ENCODE measurements around the gene MAST2. TPM values are rescaled to one million over a fixed set of nuclear protein-coding genes. Genes with fewer than 3 reads are reported as not detected.

Gene MAST2
- total and polyA plus RNA-seq, 2 of the 13 experiments (the other 11 are each of a cell fraction or from before 2014, with no cell fraction given), result 15.3 to 23.0 TPM

DNA sequence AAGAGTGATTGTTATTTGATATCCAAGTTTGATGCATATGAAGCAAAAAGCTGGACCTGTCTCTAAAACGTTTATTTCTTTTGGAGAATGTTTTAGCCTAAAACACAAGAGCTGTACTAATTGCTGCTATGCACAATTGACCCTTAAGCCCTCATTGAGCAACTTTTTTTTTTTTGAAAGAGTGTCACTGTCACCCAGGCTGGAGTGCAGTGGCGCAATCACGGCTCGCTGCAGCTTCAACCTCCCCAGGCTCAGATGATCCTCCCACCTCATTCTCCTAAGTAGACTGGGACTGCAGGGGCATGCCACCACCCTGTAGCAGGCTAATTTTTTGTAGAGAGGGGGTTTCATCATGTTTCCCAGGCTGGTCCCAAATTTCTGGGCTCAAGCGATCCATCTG is 199.9 kb downstream of the MAST2 start (continued):
- TF ChIP-seq ZNF382 (CRISPR knock-in tag; IDR thresholded peaks at IDR 0.05; ENCODE audit: borderline replicate concordance), result no peak
- TF ChIP-seq MTA3 (CRISPR knock-in tag; IDR thresholded peaks at IDR 0.05), result no peak
- TF ChIP-seq HNRNPK (IDR thresholded peaks at IDR 0.05; ENCODE audit: low read depth, low read length, poor library complexity, severe bottlenecking), result no peak
- TF ChIP-seq SAP130 (CRISPR knock-in tag; IDR thresholded peaks at IDR 0.05; ENCODE audit: low read depth), result peak; percentile 40; the same call in 1 of the 2 replicates
- no peak for TF ChIP-seq SCMH1 (CRISPR knock-in tag; IDR thresholded peaks at IDR 0.05; ENCODE audit: borderline replicate concordance)
- TF ChIP-seq FOXO1 (CRISPR knock-in tag; IDR thresholded peaks at IDR 0.05), result no peak
- no peak for TF ChIP-seq REL (CRISPR knock-in tag; conservative IDR thresholded peaks at IDR 0.05)
- TF ChIP-seq, protein P1, sequence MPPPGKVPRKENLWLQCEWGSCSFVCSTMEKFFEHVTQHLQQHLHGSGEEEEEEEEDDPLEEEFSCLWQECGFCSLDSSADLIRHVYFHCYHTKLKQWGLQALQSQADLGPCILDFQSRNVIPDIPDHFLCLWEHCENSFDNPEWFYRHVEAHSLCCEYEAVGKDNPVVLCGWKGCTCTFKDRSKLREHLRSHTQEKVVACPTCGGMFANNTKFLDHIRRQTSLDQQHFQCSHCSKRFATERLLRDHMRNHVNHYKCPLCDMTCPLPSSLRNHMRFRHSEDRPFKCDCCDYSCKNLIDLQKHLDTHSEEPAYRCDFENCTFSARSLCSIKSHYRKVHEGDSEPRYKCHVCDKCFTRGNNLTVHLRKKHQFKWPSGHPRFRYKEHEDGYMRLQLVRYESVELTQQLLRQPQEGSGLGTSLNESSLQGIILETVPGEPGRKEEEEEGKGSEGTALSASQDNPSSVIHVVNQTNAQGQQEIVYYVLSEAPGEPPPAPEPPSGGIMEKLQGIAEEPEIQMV (CRISPR knock-in tag; IDR thresholded peaks at IDR 0.05; ENCODE audit: low read depth), result no peak
- 0 out of 2 replicates have a peak, but pooled peaks have one; percentile 34 for TF ChIP-seq NR2F2 (IDR thresholded peaks at IDR 0.05; ENCODE audit: borderline replicate concordance, low read depth)
- no peak for TF ChIP-seq ZZZ3 (CRISPR knock-in tag; IDR thresholded peaks at IDR 0.05; ENCODE audit: borderline replicate concordance)
- no peak for TF ChIP-seq STAT5B (CRISPR knock-in tag; IDR thresholded peaks at IDR 0.05)
- no peak for TF ChIP-seq ZNF557 (CRISPR knock-in tag; IDR thresholded peaks at IDR 0.05)
- peak; percentile 55; the same call in 1 of the 2 replicates for TF ChIP-seq ARID4A (CRISPR knock-in tag; IDR thresholded peaks at IDR 0.05; ENCODE audit: borderline replicate concordance)
- TF ChIP-seq ZNF550 (CRISPR knock-in tag; IDR thresholded peaks at IDR 0.05; ENCODE audit: borderline replicate concordance), result no peak
- TF ChIP-seq, protein P2, sequence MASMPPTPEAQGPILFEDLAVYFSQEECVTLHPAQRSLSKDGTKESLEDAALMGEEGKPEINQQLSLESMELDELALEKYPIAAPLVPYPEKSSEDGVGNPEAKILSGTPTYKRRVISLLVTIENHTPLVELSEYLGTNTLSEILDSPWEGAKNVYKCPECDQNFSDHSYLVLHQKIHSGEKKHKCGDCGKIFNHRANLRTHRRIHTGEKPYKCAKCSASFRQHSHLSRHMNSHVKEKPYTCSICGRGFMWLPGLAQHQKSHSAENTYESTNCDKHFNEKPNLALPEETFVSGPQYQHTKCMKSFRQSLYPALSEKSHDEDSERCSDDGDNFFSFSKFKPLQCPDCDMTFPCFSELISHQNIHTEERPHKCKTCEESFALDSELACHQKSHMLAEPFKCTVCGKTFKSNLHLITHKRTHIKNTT (CRISPR knock-in tag; IDR thresholded peaks at IDR 0.05), result no peak
- TF ChIP-seq KDM5A (IDR thresholded peaks at IDR 0.05; ENCODE audit: borderline replicate concordance, low read length), result no peak
- TF ChIP-seq ZNF766 (CRISPR knock-in tag; IDR thresholded peaks at IDR 0.05; ENCODE audit: borderline replicate concordance), result no peak
- TF ChIP-seq NR2F1 (CRISPR knock-in tag; IDR thresholded peaks at IDR 0.05), result peak in 1 of 2 experiments; percentile 39; a peak in 1 of 4 replicates
- no peak for TF ChIP-seq FOXA1 (IDR thresholded peaks at IDR 0.05)
- no peak for TF ChIP-seq FOXA1 (CRISPR knock-in tag; IDR thresholded peaks at IDR 0.05)
- no peak for TF ChIP-seq GABPA (IDR thresholded peaks at IDR 0.05; ENCODE audit: low read depth, low read length)
- TF ChIP-seq GABPA (CRISPR knock-in tag; IDR thresholded peaks at IDR 0.05; ENCODE audit: low read depth), result no peak
- no peak for TF ChIP-seq ZNF331 (CRISPR knock-in tag; IDR thresholded peaks at IDR 0.05)
- no peak for TF ChIP-seq ESRRA (CRISPR knock-in tag; IDR thresholded peaks at IDR 0.05; ENCODE audit: low read depth)

Data from HepG2 (cell line).